AG08395 (cell line): Measurements from ENCODE around the gene CBY1.

Source experiments
- DNase-seq: peaks from one replicate; pipeline ENCODE4 v3.0.0; 2012; ENCODE audit warnings: mixed read lengths, low spot score

CBY1 gene

DNA sequence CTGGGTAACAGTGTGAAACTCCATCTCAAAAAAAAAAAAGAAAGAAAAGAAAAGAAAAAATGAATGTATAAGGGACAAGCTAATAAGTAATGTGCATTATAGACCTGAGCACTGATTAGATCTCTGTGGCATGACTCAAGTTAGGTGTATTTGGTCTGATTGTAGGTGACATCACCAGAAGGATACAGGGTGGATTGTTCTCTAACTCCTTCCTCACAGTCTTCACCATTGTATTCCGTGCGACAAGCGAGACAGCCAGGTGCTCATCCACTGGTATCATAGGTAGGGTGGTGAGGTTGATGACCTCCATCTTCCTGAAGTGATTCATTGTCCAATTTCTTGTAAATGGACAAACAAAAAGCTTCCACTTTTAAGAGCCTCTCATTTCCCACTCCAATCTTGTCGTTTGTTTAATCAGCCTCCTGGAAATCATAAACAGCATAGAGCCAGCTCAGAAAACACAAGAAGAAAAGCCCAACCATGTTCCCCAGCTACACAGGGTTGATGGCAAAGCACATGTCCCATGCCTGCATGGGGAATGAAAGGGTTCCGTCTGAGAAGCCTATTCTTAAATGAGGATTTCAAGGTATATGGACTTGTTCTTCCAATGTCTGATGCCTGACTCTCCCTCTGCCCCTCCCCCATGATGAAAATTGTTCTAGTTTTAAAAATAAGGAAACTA lies 6.5 kb upstream of the CBY1 start:
- no peak for DNase-seq

- DNase-seq = no peak
Observed at GRCh38 chr22:38652859-38653258, 3.6 kb upstream of the CBY1 start.

GRCh38 chr22:38653741-38654140 lies 2.7 kb upstream of the CBY1 start:
- no peak for DNase-seq

DNA sequence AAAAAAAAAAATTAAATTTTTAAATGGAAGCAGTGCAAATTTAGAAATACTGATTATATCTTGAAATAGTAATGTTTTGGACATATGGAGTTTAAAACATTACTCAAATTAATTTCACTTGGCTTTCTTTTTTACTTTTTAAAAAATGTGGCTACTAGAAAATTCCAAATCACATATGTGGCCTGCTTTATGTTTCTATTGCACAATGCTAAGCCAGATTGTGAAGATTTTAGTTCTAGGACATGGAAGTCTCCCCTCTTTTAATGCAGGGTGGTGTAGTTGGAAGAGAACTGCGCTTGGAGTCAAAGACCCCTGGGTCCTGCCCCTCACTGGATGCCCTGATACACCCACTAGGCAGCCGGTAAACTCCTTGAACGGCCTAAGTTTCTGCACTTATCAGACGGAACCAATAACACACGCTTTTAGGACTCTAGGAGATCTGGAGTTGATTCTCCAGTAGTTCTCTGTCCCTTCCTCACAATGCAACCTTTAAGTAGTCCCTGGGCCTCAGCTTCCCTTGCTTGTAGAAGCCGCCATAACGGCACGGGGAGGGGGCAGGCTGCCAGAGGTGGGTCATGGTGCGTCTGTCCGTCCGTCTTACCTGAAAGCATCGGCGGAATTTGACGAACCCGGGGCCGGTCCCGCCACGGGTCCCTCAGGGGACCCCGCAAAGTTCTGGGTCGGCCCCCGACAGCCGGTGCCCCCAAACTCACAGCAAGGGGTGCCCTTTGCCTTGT lies 751 bp upstream of the CBY1 start:
- DNase-seq = peak; percentile 17

GRCh38 chr22:38657045-38657909 lies 839 bp downstream of the CBY1 start:
- peak; percentile 26 for DNase-seq

DNA sequence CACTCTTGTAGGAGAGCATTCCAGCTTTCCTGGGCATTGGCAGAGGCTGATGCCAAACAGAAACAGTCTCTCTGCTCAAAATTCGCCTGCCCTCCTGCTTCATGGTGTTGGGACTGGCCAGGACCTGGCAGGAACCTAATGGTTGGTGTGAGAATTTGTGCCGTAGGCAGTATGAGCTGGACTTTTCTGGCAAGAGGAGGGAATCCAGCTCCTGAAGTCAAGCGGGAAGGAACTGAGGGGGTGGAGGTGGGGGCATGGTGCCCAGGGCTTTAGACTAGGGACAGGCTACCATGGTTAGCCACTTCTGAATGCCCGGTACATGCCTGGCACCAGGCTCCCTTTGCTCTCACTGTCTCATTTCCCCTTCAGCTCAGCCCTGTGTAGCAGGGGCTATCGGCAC lies 18.4 kb downstream of the CBY1 start:
- DNase-seq = no peak

- no peak for DNase-seq
Observed at GRCh38 chr22:38675833-38676232, 19.4 kb downstream of the CBY1 start.

GRCh38 chr22:38681582-38682335 lies 25.3 kb downstream of the CBY1 start, which contains the start of gene TOMM22:
Gene TOMM22, plus strand, starts transcription at chr22:38681957. Its CDS starts 22 bp downstream, at chr22:38681979.
- DNase-seq = peak; percentile 97

GRCh38 chr22:38684895-38685294 lies 28.5 kb downstream of the CBY1 start:
- no peak for DNase-seq

DNA sequence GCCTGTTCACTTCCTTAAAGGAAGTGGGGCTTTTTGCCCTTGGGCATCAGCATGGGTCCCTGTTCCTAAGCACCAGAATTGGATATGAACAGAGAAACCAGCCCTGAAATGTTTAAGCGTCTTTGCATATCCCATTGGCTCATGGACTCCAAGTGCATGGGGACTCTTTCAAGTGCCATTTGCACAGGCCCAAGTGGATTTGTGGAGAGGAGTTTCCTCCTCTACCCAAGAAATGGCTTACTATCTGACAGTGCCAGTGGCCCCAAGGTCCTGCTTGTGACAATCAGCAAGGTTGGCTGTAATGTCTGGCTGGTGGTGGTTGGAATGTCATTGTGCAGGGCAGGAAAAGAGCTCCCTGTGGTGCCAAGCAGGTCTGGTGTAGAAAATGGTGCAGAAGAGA lies 29.3 kb downstream of the CBY1 start:
- no peak for DNase-seq

- no peak for DNase-seq
Observed at GRCh38 chr22:38689651-38690050, 33.2 kb downstream of the CBY1 start.

GRCh38 chr22:38694049-38694448 lies 37.6 kb downstream of the CBY1 start:
- DNase-seq = no peak

DNA sequence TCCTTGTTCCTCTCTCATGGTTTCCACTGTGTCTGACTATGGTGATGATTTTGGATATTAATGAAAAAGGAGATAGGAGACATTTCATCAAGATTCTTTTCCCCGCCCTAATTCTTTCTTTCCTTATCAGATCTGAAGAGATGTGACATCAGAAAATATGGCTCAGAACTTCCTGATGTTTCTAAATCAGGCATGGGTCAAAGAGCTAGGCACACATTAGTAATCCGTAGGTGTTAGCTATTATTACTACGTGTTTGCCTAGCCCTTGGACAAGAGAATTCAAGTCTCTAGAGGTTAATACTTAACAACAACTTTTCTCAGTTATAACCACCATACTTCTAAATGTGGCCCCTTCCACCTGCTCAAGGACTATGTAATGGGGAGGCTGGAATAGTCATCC lies 38.5 kb downstream of the CBY1 start:
- no peak for DNase-seq

DNA sequence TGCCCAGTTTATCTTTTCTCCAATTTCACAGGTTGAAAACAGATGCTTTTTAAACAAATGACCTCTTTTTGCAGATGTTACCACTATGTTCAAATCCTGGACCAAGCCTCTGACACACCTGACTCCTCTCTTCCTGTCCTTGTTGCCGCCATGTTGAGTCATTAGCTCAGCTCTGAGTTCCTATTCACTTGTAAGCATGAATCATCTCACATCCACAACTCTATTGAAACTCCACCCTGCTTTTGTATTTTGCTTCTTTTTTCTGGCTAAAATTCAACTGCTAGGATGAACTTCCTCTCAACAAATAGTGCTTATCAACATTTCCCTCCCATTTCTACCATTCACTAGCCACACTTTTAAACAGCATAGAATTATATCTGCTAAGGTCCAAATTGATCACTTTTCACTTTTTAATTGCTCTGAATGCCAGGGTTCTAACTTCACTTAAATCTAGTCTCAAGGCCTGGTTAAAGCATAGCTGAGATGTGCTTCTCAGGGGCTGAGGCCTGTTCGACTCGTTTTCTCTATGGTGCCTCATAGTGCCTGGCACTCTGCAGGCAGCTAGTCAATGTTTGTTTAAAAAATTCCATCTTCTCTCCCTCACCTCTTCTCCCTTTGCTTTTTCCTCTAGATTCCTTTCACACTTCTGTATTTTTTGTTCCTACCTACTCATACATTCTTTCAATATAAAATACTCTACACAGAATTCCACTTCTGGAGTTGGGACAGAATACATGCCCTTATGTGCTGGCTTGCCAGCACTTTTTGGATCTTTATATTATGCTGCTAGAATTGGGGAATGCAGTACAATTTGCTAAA lies 40.4 kb downstream of the CBY1 start:
- peak; percentile 74 for DNase-seq

GRCh38 chr22:38697425-38698089 lies 41.1 kb downstream of the CBY1 start:
- DNase-seq = no peak

DNA sequence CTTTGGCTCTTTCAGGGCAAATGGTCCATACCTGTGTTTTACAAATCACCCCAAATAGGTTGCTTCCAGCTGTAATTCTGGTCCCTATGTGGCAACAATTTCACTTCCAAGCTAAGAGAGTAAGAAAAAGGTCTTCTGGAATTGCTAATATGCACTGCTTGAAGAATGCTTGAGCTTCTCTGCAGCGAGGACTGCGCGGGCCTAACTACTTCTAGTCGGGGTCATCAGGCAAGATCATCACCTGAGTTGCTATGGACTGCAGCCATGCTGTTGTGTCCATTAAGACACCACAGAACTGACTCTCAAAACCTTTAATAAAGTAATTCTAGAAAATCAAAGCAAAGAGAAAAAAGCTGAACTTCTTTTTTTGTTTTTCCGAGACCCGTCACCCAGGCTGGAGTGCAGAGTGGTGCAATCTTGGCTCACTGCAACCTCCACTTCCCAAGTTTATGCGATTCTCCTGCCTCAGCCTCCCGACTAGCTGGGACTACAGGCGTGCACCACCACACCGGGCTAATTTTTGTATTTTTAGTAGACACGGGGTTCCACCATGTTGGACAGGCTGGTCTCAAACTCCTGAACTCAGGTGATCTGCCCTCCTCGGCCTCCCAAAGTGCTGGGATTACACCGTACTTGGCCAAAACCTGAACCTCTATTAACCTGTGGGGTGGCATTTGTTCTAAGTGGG lies 42.1 kb downstream of the CBY1 start:
- no peak for DNase-seq

- DNase-seq = no peak
Observed at GRCh38 chr22:38699143-38699542, 42.7 kb downstream of the CBY1 start.

- DNase-seq = peak; percentile 50
Observed at GRCh38 chr22:38699784-38700183, 43.3 kb downstream of the CBY1 start.

DNA sequence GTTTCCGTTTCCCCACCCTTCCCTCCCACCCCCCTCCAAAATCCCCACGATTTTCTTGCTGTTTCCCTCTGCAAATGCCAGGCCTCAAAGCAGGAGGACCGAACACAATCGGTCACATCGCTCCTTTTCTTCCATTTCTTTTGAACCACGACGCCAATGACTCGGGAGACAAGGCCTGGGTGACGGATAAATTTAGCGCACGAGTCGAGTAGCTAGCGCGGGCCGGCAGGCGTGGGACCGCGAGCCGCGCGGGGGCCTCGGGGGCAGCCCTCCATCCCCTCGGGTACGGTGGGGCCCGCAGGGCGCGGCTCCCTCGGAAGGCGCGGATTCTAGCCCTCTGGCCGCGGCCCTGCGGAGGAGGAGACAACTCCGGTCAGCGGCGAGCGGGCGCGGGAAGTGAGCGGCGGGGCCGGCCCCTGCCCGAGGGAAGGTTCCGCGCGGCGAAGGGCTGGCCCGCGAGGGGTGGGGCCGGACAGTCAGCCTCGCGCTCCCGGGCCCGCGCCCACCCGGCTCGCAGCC lies 43.9 kb downstream of the CBY1 start:
- DNase-seq = peak; percentile 49
